ENCODE results near the gene MSN.

The MSN gene

GRCh38 chrX:65689377-65689776 is 21.9 kb downstream of the MSN start:
- H3K4me1 ChIP-seq (ENCODE audit: control insufficient read depth, insufficient read depth, low read length, poor library complexity, severe bottlenecking): peaks cover 60% of the 10 kb centered on the region
- no peak overlapping the region for H3K4me3 ChIP-seq (ENCODE audit: insufficient read depth, low read depth, low read length, poor library complexity, severe bottlenecking)

DNA sequence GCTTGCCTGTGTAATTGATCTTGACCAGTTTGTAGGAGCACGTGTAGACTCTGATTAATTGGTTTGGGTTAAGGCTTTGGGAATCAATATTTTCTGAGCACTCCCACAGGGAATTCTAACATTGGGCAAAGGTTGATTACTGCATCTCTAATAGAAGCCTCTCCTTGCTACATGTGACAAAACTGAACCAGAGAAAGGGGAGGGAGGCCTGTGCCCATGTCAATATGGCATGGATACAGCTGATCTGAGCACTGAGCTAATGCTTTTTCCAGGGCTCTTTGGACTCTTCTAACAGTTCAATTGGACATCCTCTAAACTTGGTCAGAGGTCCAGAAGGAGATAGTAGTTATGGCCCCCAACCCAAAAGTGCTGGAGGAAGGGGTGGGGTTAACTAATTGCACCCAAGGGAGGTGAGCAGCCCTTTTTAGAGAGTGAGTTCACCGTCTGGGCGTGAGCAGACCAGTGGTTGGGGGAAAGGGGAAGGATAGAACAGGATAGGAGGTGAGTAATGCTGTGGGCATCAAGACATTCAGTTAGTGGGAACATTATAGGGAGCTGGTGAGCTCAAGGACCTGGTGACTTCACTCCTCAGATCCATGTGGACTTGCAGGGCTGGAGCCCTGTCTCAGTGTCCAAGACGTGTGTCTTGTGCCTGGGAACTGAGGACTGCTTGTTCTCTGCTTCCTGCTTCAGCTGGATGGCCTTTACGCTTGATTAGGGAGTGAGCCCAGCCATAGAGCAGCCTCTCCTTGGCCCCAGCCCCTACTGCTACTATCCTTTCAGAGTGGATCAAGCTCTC is 22.8 kb downstream of the MSN start:
- Histone ChIP-seq H3K27me3 (replicated peaks; ENCODE audit: control insufficient read depth, insufficient read depth, low read length, poor library complexity, severe bottlenecking) (no peaks in the 10 kb centered on the region), H3K9me3 (ENCODE audit: control insufficient read depth, low read length) (no peaks in the 10 kb centered on the region), H3K4me1 (ENCODE audit: control insufficient read depth, insufficient read depth, low read length, poor library complexity, severe bottlenecking) (peaks cover 57% of the 10 kb centered on the region), H3K36me3 (ENCODE audit: control insufficient read depth, insufficient read depth, low read length) (no peaks in the 10 kb centered on the region), H3K27ac (ENCODE audit: insufficient read depth, low read length, poor library complexity, severe bottlenecking) (peak overlapping the region; percentile 15), H3K4me3 (ENCODE audit: insufficient read depth, low read depth, low read length, poor library complexity, severe bottlenecking) (no peak overlapping the region)
- no peak for DNase-seq

More at GRCh38 chrX:65689377-65689776, 21.9 kb downstream of the MSN start:
- no peak for DNase-seq
- Histone ChIP-seq H3K27ac (ENCODE audit: insufficient read depth, low read length, poor library complexity, severe bottlenecking) (peak overlapping the region; percentile 7), H3K27me3 (replicated peaks; ENCODE audit: control insufficient read depth, insufficient read depth, low read length, poor library complexity, severe bottlenecking) (no peaks in the 10 kb centered on the region), H3K9me3 (ENCODE audit: control insufficient read depth, low read length) (no peaks in the 10 kb centered on the region), H3K36me3 (ENCODE audit: control insufficient read depth, insufficient read depth, low read length) (no peaks in the 10 kb centered on the region)

DNA sequence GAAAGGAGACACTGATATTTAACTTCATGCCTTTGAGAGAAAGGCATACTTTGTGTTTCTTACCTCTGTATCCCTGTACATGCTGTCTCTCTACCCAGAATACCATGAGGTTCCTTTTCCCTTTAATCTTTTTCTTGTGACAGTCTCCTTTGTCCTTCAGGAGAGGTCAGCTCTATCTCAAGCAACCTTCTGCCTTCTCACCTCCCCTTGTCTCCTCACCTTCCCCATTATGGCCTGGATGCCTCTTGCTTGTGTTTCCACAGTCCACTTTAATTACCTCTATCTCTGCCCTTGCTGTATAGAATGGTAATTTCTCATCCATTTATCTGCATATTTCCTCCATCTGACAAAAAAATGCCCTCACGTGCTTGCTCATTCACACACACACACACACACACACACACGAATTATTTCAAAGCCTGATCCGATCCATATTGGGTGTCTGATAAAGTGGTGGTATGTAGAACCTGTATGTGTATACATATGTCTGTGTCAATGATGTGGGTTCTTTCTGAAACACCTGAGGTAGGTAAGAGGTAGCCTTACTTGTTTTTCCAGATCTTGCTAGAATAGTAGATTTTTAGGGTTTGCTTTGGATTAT is 28.5 kb downstream of the MSN start:
- H3K9me3 ChIP-seq (ENCODE audit: control insufficient read depth, low read length): no peaks in the 10 kb centered on the region
- peak overlapping the region; percentile 60 for H3K27ac ChIP-seq (ENCODE audit: insufficient read depth, low read length, poor library complexity, severe bottlenecking)
- no peak for DNase-seq
- H3K27me3 ChIP-seq (replicated peaks; ENCODE audit: control insufficient read depth, insufficient read depth, low read length, poor library complexity, severe bottlenecking): no peaks in the 10 kb centered on the region
- H3K36me3 ChIP-seq (ENCODE audit: control insufficient read depth, insufficient read depth, low read length): no peaks in the 10 kb centered on the region
- peak overlapping the region; percentile 16 for H3K4me3 ChIP-seq (ENCODE audit: insufficient read depth, low read depth, low read length, poor library complexity, severe bottlenecking)
- H3K4me1 ChIP-seq (ENCODE audit: control insufficient read depth, insufficient read depth, low read length, poor library complexity, severe bottlenecking): peaks cover 64% of the 10 kb centered on the region

- no peaks in the 10 kb centered on the region for H3K27me3 ChIP-seq (replicated peaks; ENCODE audit: control insufficient read depth, insufficient read depth, low read length, poor library complexity, severe bottlenecking)
- peak overlapping the region; percentile 60 for H3K27ac ChIP-seq (ENCODE audit: insufficient read depth, low read length, poor library complexity, severe bottlenecking)
- peak overlapping the region; percentile 2 for H3K4me3 ChIP-seq (ENCODE audit: insufficient read depth, low read depth, low read length, poor library complexity, severe bottlenecking)
- H3K9me3 ChIP-seq (ENCODE audit: control insufficient read depth, low read length): no peaks in the 10 kb centered on the region
- H3K4me1 ChIP-seq (ENCODE audit: control insufficient read depth, insufficient read depth, low read length, poor library complexity, severe bottlenecking): peaks cover 66% of the 10 kb centered on the region
- no peak for DNase-seq
- no peaks in the 10 kb centered on the region for H3K36me3 ChIP-seq (ENCODE audit: control insufficient read depth, insufficient read depth, low read length)
Observed at GRCh38 chrX:65696613-65697012, 29.2 kb downstream of the MSN start.

DNA sequence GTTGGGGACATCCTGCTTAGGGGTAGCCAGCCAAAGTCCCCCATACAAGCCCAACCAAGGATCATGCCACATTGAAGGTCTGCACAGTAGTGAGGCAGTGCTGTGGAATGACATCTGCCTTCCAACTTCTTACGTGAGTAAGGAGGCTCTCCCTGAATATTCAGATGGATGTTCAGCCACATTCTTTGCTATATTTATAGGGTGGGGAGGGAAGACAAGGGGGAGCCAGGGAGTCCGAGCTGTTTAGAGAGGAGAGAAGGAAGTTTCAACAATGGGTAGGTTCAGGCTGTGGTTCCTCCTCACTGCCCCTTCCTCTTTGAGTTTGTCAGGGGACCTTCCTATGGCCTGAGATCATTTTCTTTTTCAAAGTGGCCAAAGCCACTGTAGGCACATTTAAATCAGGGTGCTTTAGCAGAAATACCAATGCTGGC is 29.8 kb downstream of the MSN start:
- no peak for DNase-seq
- Histone ChIP-seq H3K36me3 (ENCODE audit: control insufficient read depth, insufficient read depth, low read length) (no peaks in the 10 kb centered on the region), H3K4me3 (ENCODE audit: insufficient read depth, low read depth, low read length, poor library complexity, severe bottlenecking) (peak overlapping the region; percentile 20), H3K9me3 (ENCODE audit: control insufficient read depth, low read length) (no peaks in the 10 kb centered on the region), H3K27ac (ENCODE audit: insufficient read depth, low read length, poor library complexity, severe bottlenecking) (peak overlapping the region; percentile 60), H3K4me1 (ENCODE audit: control insufficient read depth, insufficient read depth, low read length, poor library complexity, severe bottlenecking) (peaks cover 64% of the 10 kb centered on the region), H3K27me3 (replicated peaks; ENCODE audit: control insufficient read depth, insufficient read depth, low read length, poor library complexity, severe bottlenecking) (no peaks in the 10 kb centered on the region)

- DNase-seq: peak; percentile 49 to 66 (median 58)
- Histone ChIP-seq H3K36me3 (ENCODE audit: control insufficient read depth, insufficient read depth, low read length) (no peaks in the 10 kb centered on the region), H3K9me3 (ENCODE audit: control insufficient read depth, low read length) (no peaks in the 10 kb centered on the region), H3K4me3 (ENCODE audit: insufficient read depth, low read depth, low read length, poor library complexity, severe bottlenecking) (peak overlapping the region; percentile 26), H3K27me3 (replicated peaks; ENCODE audit: control insufficient read depth, insufficient read depth, low read length, poor library complexity, severe bottlenecking) (no peaks in the 10 kb centered on the region), H3K27ac (ENCODE audit: insufficient read depth, low read length, poor library complexity, severe bottlenecking) (peak overlapping the region; percentile 61), H3K4me1 (ENCODE audit: control insufficient read depth, insufficient read depth, low read length, poor library complexity, severe bottlenecking) (peaks cover 63% of the 10 kb centered on the region)
Observed at GRCh38 chrX:65697915-65698796, 30.7 kb downstream of the MSN start.

- Histone ChIP-seq H3K27me3 (replicated peaks; ENCODE audit: control insufficient read depth, insufficient read depth, low read length, poor library complexity, severe bottlenecking) (no peaks in the 10 kb centered on the region), H3K36me3 (ENCODE audit: control insufficient read depth, insufficient read depth, low read length) (no peaks in the 10 kb centered on the region), H3K9me3 (ENCODE audit: control insufficient read depth, low read length) (no peaks in the 10 kb centered on the region), H3K27ac (ENCODE audit: insufficient read depth, low read length, poor library complexity, severe bottlenecking) (peak overlapping the region; percentile 63), H3K4me3 (ENCODE audit: insufficient read depth, low read depth, low read length, poor library complexity, severe bottlenecking) (no peak overlapping the region), H3K4me1 (ENCODE audit: control insufficient read depth, insufficient read depth, low read length, poor library complexity, severe bottlenecking) (peaks cover 71% of the 10 kb centered on the region)
- DNase-seq: no peak
Observed at GRCh38 chrX:65702956-65703355, 35.5 kb downstream of the MSN start.

- H3K4me1 ChIP-seq (ENCODE audit: control insufficient read depth, insufficient read depth, low read length, poor library complexity, severe bottlenecking): peaks cover 50% of the 10 kb centered on the region
- peak overlapping the region; percentile 63 for H3K27ac ChIP-seq (ENCODE audit: insufficient read depth, low read length, poor library complexity, severe bottlenecking)
Observed at GRCh38 chrX:65705439-65705838, 38.0 kb downstream of the MSN start.

DNA sequence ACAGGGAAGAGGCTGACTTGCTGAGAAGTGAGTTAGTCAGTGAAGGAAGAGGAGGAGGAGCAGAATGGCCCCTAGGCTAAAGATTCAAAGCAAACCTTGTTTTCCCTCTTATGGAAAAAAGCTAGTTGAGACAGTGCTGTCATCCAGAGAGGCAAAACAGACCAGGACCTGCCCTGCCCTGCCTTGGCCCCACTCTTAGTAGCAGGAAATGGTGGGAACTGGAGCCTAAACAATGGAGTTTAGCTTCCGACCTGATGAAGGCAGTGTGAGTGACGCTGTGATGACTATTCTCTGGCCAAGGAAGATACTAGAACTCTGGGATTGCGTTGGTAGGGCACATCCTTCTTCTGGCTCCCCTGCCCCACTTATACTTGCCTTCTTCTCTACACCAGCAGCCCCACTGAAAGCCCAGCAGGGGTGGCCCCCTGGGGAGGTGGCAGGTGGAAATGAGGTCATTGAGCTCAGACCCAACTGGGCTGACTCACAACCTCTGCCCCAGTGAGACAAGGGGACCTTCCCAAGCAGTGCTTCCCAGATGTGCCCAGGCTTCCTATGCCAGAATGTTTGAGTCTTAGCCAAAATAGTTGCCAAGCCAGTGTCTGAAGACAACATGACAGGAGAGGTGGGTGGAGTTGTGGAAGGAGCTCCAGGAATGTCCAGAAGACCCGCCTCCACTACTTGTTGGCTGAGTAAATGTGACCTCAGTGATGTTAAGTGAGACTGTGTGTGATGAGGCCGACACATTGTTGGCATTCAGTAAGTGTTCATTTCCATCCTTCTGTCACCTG is 38.8 kb downstream of the MSN start:
- H3K4me3 ChIP-seq (ENCODE audit: insufficient read depth, low read depth, low read length, poor library complexity, severe bottlenecking): no peak overlapping the region

More at GRCh38 chrX:65705439-65705838, 38.0 kb downstream of the MSN start:
- Histone ChIP-seq H3K9me3 (ENCODE audit: control insufficient read depth, low read length) (no peaks in the 10 kb centered on the region), H3K36me3 (ENCODE audit: control insufficient read depth, insufficient read depth, low read length) (no peaks in the 10 kb centered on the region), H3K27me3 (replicated peaks; ENCODE audit: control insufficient read depth, insufficient read depth, low read length, poor library complexity, severe bottlenecking) (no peaks in the 10 kb centered on the region), H3K4me3 (ENCODE audit: insufficient read depth, low read depth, low read length, poor library complexity, severe bottlenecking) (no peak overlapping the region)
- no peak for DNase-seq

More for the DNA sequence above, 38.8 kb downstream of the MSN start:
- Histone ChIP-seq H3K27ac (ENCODE audit: insufficient read depth, low read length, poor library complexity, severe bottlenecking) (peak overlapping the region; percentile 63), H3K4me1 (ENCODE audit: control insufficient read depth, insufficient read depth, low read length, poor library complexity, severe bottlenecking) (peaks cover 42% of the 10 kb centered on the region), H3K36me3 (ENCODE audit: control insufficient read depth, insufficient read depth, low read length) (no peaks in the 10 kb centered on the region), H3K9me3 (ENCODE audit: control insufficient read depth, low read length) (no peaks in the 10 kb centered on the region), H3K27me3 (replicated peaks; ENCODE audit: control insufficient read depth, insufficient read depth, low read length, poor library complexity, severe bottlenecking) (no peaks in the 10 kb centered on the region)
- peak; percentile 40 to 56 (median 45) for DNase-seq

Measured in effector memory CD4-positive, alpha-beta T cell (primary cell).